ENCODE results near the gene ABO. TPM values are rescaled to one million over a fixed set of nuclear protein-coding genes. Genes with fewer than 3 reads are reported as not detected.

The ABO gene
- total RNA-seq, 1 donor from 2014 or later: under 0.01 TPM

Small RNA genes within 50 kb of the gene (small RNA-seq; reads per million reads assigned to genes)
- gene RF00019: not detected

Other genes starting within 250 kb of the ABO start
- gene GTF3C5, start 244.2 kb downstream of the ABO start, total RNA-seq: 29.2 TPM
- not detected for gene CEL, start 213.2 kb downstream of the ABO start, total RNA-seq
- gene RALGDS, start 154.0 kb downstream of the ABO start, total RNA-seq: 95.8 TPM
- gene GBGT1, start 111.3 kb downstream of the ABO start, total RNA-seq: 8.1 TPM
- not detected for gene OBP2B, start 66.0 kb downstream of the ABO start, total RNA-seq
- gene SURF6, start 61.0 kb upstream of the ABO start, total RNA-seq: 14.7 TPM
- gene MED22, start 72.9 kb upstream of the ABO start, total RNA-seq: 17.9 TPM
- 1,058 TPM for gene RPL7A, start 73.0 kb upstream of the ABO start, total RNA-seq
- 11.1 TPM for gene SURF1, start 81.3 kb upstream of the ABO start, total RNA-seq
- gene SURF2, start 81.3 kb upstream of the ABO start, total RNA-seq: 9.7 TPM
- 88.6 TPM for gene SURF4, start 100.9 kb upstream of the ABO start, total RNA-seq
- 1.6 TPM for gene STKLD1, start 101.2 kb upstream of the ABO start, total RNA-seq
- 15.1 TPM for gene REXO4, start 142.8 kb upstream of the ABO start, total RNA-seq
- 2.2 TPM for gene ADAMTS13, start 147.2 kb upstream of the ABO start, total RNA-seq
- 19.0 TPM for gene CACFD1, start 184.8 kb upstream of the ABO start, total RNA-seq
- gene SLC2A6, start 203.9 kb upstream of the ABO start, total RNA-seq: 17.2 TPM
- gene MYMK, start 249.8 kb upstream of the ABO start, total RNA-seq: not detected